ENCODE data around the gene PLD1.
"Not testable (repeated sequence)": the region's sequence is repeated elsewhere in the genome, so short reads cannot be mapped to it uniquely, and the experiment has no call there.

The PLD1 gene

DNA sequence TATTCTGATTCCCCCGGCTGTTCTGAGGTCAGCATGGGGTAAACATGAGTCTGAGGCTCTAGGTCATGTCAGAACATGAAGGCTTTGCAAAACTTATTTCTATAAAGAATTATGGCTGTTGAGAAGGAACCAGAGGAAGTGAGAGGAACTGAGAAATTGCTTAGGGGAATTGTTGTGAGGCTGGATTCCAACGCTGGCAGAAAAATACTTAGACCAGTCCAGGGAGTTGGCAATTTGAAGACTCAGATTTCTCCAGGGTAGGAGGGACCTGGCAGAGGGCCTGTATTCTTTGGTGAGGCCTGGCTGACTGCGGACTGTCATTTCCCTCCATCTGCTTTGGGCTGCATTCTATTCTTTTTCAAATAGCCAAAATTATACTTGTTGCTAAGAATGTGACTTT lies 155.5 kb downstream of the PLD1 start:
- ATAC-seq, result no peak
- peaks cover 4% of the 10 kb centered on the region for H3K4me1 Mint-ChIP-seq
- peaks cover 8% of the 10 kb centered on the region for H3K27me3 Mint-ChIP-seq
- H3K27ac Mint-ChIP-seq, result no peak overlapping the region
- H3K36me3 Mint-ChIP-seq, result no peaks in the 10 kb centered on the region
- no peak overlapping the region for H3K4me3 Mint-ChIP-seq
- H3K9me3 Mint-ChIP-seq, result no peaks in the 10 kb centered on the region

DNA sequence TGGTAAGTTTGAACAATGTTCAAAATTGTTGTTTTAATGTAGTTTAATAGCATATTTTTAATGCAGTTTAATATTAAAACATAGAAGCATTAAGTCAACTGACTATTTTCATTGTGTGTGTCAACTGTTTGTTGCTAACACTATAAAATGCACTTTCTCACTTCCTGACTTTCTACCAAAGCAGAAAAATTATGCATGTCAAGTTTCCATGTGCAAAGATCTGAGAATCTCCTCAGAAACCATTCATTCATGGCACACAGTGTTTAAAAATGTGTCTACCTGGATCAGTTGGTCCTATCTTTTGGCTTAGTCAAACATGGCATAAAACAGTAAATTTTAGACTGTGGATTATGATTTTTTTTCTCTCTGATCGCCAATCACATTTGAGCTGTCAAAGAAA lies 156.0 kb downstream of the PLD1 start:
- Mint-ChIP-seq H3K36me3 (no peaks in the 10 kb centered on the region), H3K4me1 (peaks cover 4% of the 10 kb centered on the region), H3K4me3 (no peak overlapping the region), H3K9me3 (no peaks in the 10 kb centered on the region), H3K27ac (no peak overlapping the region), H3K27me3 (peaks cover 11% of the 10 kb centered on the region)
- ATAC-seq, result no peak

- Mint-ChIP-seq H3K27me3 (peaks cover 11% of the 10 kb centered on the region), H3K9me3 (no peaks in the 10 kb centered on the region), H3K4me1 (peaks cover 4% of the 10 kb centered on the region), H3K27ac (no peak overlapping the region), H3K4me3 (no peak overlapping the region), H3K36me3 (no peaks in the 10 kb centered on the region)
- ATAC-seq, result no peak
These were observed 156.6 kb downstream of the PLD1 start for GRCh38 chr3:171653701-171654100.

DNA sequence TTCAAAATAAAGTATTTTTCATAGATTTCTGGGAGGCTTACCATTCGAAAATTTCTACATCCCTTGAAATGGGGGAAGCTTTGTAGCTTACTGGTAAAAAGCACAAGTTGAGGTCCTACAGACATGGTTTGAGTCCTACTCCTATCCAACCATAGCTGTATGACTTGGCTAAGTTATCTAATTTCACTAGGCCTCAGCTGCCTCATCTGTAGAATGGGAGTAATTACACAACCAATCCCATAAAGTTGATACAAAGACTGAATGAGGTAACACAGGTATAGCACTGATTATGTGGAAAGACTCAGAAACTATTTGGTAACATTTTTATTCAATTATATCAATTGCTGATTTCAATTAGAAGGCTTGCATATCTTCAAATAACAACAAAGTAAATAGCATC lies 157.4 kb downstream of the PLD1 start:
- ATAC-seq, result no peak
- no peak overlapping the region for H3K4me3 Mint-ChIP-seq
- no peaks in the 10 kb centered on the region for H3K36me3 Mint-ChIP-seq
- peaks cover 11% of the 10 kb centered on the region for H3K27me3 Mint-ChIP-seq
- H3K4me1 Mint-ChIP-seq, result peaks cover 4% of the 10 kb centered on the region
- no peak overlapping the region for H3K27ac Mint-ChIP-seq
- H3K9me3 Mint-ChIP-seq, result no peaks in the 10 kb centered on the region

DNA sequence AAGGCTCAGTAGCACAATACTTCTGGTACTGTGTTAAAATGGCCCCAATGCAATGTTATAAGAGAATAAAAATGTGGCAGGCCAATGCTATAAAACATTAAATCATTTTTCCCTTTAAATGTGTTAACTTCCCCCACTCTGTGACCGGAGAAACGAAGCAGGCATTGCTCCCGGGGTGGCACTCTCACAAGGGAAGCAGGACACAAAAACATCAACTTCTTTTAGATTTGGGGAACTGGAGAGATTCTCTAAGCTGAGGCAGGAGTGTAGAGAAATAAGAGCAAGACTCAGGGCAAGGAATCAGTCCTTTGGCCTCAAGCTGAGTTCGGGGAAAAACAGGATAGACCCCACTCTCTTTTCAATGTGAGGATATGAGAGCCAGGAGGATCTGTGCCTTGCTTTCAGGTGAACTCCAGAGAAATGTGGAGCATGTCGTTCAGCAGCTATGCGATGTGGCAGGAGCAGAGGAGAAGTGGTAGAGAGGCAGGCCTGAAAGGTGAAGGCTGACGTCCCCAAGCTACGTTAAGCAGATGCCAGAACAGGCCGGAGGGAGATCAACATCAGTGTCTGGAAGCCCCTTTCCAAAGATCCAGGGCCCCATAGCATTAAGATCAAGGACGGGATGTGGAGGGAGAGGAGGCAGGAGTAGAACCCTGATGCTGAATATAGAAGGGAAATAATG lies 160.2 kb downstream of the PLD1 start:
- H3K4me1 Mint-ChIP-seq, result peaks cover 4% of the 10 kb centered on the region
- H3K27me3 Mint-ChIP-seq, result peaks cover 11% of the 10 kb centered on the region
- H3K27ac Mint-ChIP-seq, result no peak overlapping the region
- no peaks in the 10 kb centered on the region for H3K9me3 Mint-ChIP-seq
- H3K36me3 Mint-ChIP-seq, result no peaks in the 10 kb centered on the region
- no peak overlapping the region for H3K4me3 Mint-ChIP-seq
- no peak for ATAC-seq

DNA sequence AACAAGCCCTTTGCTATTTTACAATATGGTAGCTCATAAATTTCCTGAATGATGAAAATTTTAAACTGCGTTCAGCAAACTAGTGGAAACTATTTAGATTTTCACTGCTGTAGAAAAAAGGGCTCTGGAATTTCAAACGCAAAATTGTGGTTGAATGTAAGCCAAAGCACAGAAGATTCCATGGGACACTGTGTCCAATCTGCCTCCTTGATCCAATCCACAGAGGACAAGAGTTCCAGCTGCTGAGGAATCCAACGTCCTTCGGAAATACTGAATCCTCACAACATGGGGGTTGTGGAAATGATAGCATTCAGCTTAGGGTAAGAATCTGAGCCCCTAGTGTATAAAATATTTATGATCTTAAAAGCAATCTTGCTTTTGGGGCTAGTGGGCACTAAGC lies 161.0 kb downstream of the PLD1 start:
- no peak for ATAC-seq
- no peaks in the 10 kb centered on the region for H3K36me3 Mint-ChIP-seq
- peaks cover 11% of the 10 kb centered on the region for H3K27me3 Mint-ChIP-seq
- H3K27ac Mint-ChIP-seq, result no peak overlapping the region
- H3K4me3 Mint-ChIP-seq, result no peak overlapping the region
- H3K9me3 Mint-ChIP-seq, result no peaks in the 10 kb centered on the region
- H3K4me1 Mint-ChIP-seq, result peaks cover 4% of the 10 kb centered on the region

DNA sequence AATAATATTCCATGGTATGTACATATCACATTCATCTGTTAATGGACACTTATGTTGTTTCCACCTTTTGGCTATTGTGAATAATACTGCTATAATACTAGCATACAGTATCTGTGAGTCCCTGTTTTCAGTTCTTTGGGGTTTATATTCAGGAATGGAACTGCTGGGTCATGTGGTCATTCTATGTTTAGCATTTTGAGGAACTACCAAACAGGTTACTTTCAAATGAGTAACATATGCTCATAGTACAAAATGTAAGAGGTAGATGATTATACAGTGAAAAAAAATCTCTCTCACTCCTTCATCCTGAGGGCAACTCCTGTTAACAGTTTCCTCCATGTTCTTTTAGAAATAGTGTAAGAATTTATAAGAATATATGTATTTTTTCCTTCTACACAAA lies 162.2 kb downstream of the PLD1 start:
- H3K4me3 Mint-ChIP-seq, result no peak overlapping the region
- no peaks in the 10 kb centered on the region for H3K9me3 Mint-ChIP-seq
- H3K36me3 Mint-ChIP-seq, result no peaks in the 10 kb centered on the region
- no peak for ATAC-seq
- no peak overlapping the region for H3K27ac Mint-ChIP-seq
- peaks cover 4% of the 10 kb centered on the region for H3K4me1 Mint-ChIP-seq
- peaks cover 11% of the 10 kb centered on the region for H3K27me3 Mint-ChIP-seq

- H3K27ac Mint-ChIP-seq, result no peak overlapping the region
- H3K4me3 Mint-ChIP-seq, result no peak overlapping the region
- no peak for ATAC-seq
- peaks cover 4% of the 10 kb centered on the region for H3K4me1 Mint-ChIP-seq
- no peaks in the 10 kb centered on the region for H3K9me3 Mint-ChIP-seq
- H3K27me3 Mint-ChIP-seq, result peaks cover 16% of the 10 kb centered on the region
- no peaks in the 10 kb centered on the region for H3K36me3 Mint-ChIP-seq
These were observed 163.7 kb downstream of the PLD1 start for GRCh38 chr3:171646357-171647133.

DNA sequence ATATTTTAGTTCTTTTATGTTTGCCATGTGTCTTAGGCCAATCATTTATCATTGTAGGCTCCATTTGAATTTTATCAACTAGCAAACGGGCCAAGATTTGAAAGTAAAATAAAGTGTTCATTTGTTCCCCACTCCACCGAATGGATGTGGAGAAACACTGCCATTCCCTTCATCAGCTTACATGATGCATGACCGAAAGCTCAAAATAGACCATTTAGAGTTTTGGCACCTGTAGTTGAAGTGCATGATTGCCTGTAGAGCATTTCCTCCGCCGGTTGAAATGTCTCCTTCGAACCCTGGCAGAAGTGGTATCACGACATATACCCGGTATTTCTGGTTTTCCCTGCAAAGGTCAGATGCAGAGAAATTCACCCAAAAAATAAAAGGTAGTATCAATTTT lies 165.6 kb downstream of the PLD1 start:
- no peaks in the 10 kb centered on the region for H3K9me3 Mint-ChIP-seq
- no peak for ATAC-seq
- H3K4me1 Mint-ChIP-seq, result no peaks in the 10 kb centered on the region
- no peak overlapping the region for H3K4me3 Mint-ChIP-seq
- H3K36me3 Mint-ChIP-seq, result no peaks in the 10 kb centered on the region
- H3K27ac Mint-ChIP-seq, result no peak overlapping the region
- H3K27me3 Mint-ChIP-seq, result peaks cover 23% of the 10 kb centered on the region

DNA sequence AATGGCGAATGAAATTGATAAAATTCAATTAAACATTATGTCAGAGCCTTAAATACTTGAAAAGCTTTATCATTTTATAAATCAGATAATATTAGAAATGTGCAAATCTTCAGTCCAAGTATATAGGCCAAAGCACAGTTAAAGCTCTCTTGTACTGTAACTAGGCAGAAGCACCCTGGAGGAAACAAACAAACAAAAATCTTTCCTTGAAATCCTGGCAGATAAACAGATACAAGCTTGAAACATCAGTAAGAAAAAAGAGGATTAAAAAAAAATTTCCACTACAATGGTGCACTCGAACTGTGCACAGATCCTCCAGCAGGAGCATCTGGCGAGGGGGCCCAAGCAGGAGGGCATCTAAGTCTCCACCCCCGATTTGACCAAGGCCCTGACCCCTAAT lies 166.6 kb downstream of the PLD1 start:
- no peaks in the 10 kb centered on the region for H3K36me3 Mint-ChIP-seq
- no peaks in the 10 kb centered on the region for H3K9me3 Mint-ChIP-seq
- H3K27ac Mint-ChIP-seq, result no peak overlapping the region
- no peak overlapping the region for H3K4me3 Mint-ChIP-seq
- no peak for ATAC-seq
- H3K4me1 Mint-ChIP-seq, result no peaks in the 10 kb centered on the region
- peaks cover 22% of the 10 kb centered on the region for H3K27me3 Mint-ChIP-seq

DNA sequence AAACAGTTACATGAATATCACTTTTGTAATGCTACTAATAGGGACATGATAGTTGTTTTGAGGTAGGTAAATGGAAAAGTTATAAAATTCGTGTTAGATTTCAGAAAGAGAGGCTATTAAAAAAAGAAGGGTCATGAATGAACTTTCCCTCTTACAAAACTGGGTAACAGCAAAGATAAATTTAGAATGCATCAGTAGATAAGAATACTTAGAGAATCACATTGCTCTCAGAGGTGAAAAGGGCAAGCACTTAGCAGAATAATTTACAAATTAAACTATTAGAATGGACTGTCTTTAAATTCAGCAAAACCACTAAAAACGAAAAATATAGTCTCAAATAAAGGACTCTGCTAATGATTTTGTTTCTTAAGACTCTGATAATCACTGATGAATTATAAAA lies 167.2 kb downstream of the PLD1 start:
- peaks cover 22% of the 10 kb centered on the region for H3K27me3 Mint-ChIP-seq
- H3K36me3 Mint-ChIP-seq, result no peaks in the 10 kb centered on the region
- H3K27ac Mint-ChIP-seq, result no peak overlapping the region
- no peak for ATAC-seq
- H3K4me1 Mint-ChIP-seq, result no peaks in the 10 kb centered on the region
- H3K4me3 Mint-ChIP-seq, result no peak overlapping the region
- H3K9me3 Mint-ChIP-seq, result no peaks in the 10 kb centered on the region

DNA sequence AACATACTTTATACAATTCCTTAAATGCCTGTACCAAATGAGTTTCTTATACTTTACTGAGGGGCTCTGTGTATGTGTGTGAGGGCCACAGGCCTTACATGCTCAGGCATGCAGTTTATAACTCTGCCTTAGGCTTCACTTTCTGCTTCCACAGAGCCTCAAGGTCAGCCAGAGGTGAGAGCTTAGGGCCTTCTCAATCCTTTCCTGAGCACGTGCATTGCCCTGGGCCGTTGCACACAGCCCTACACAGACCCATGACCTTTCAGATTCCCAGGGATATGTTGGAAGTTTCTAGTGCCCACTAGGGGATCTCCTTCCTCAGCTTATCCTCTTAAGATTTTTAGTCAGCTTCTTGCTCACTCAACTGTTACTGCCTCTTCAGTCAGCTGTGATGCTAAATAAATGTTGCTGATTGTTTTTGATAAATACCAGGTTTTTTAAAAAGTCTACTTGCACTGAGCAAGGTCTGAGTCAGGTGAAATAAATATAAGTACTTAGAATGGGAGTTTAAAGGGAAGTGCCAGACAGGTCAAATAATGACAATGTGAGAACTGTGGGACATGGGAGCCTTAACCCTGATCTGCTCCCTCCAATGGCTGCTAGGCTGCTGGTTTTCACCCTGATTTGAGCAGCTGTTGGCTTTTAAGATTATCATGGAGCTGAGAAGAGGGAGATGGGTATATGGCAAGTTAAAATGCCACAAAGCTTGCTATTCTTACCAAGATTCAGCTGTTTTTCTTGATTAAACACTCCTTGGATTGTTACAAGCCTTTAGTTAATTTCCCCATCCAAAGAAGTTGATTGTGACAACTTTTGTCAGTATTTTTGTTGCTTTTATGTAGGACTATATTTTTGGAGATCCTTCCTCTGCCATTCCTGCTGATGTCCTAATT lies 169.5 kb downstream of the PLD1 start:
- ATAC-seq, result no peak
- no peaks in the 10 kb centered on the region for H3K36me3 Mint-ChIP-seq
- no peaks in the 10 kb centered on the region for H3K9me3 Mint-ChIP-seq
- peaks cover 22% of the 10 kb centered on the region for H3K27me3 Mint-ChIP-seq
- H3K4me1 Mint-ChIP-seq, result no peaks in the 10 kb centered on the region
- H3K4me3 Mint-ChIP-seq, result no peak overlapping the region
- no peak overlapping the region for H3K27ac Mint-ChIP-seq

- Mint-ChIP-seq H3K27ac (no peak overlapping the region), H3K9me3 (no peaks in the 10 kb centered on the region), H3K4me1 (no peaks in the 10 kb centered on the region), H3K4me3 (no peak overlapping the region), H3K27me3 (peaks cover 18% of the 10 kb centered on the region), H3K36me3 (no peaks in the 10 kb centered on the region)
- no peak for ATAC-seq
These were observed 173.6 kb downstream of the PLD1 start for GRCh38 chr3:171636666-171637065.

DNA sequence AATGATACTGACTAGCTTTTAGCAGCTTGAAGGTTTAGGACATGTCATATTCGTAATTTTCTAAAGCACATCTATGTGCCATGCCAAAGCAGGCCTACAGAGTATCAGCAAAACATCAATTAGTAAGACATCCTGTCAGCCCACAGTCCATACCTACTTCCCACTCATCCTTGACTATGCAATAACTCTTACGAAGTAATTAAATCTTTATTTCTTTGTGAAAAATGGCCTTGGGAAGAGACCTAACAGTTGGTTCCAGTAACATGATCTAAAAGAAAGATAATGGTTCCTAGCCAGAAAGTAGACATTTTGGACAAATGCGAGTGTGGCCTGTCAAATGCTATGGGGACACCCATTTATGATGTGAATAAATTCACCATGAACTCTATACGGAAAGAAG lies 177.5 kb downstream of the PLD1 start:
- Mint-ChIP-seq H3K4me1 (no peaks in the 10 kb centered on the region), H3K9me3 (no peaks in the 10 kb centered on the region), H3K4me3 (no peak overlapping the region), H3K27me3 (no peaks in the 10 kb centered on the region), H3K27ac (no peak overlapping the region), H3K36me3 (no peaks in the 10 kb centered on the region)
- ATAC-seq, result no peak

DNA sequence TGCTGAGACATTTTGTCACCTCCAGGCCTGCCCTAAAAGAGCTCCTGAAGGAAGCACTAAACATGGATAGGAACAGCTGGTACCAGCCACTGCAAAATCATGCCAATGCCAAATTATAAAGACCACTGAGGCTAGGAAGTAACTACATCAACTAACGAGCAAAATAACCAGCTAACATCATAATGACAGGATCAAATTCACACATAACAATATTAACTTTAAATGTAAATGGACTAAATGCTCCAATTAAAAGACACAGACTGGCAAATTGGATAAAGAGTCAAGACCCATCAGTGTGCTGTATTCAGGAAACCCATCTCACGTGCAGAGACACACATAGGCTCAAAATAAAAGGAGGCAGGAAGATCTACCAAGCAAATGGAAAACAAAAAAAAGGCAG lies 183.5 kb downstream of the PLD1 start:
- ATAC-seq, H3K27me3 Mint-ChIP-seq, H3K4me1 Mint-ChIP-seq, H3K4me3 Mint-ChIP-seq, H3K36me3 Mint-ChIP-seq, H3K27ac Mint-ChIP-seq, H3K9me3 Mint-ChIP-seq: not testable (repeated sequence)
